ENCODE results near the gene MME. TPM values are rescaled to one million over a fixed set of nuclear protein-coding genes. Genes with fewer than 3 reads are reported as not detected.

Gene MME
- total RNA-seq, 1 donor from 2014 or later, result 66.3 TPM

- DNase-seq (ENCODE audit: low spot score) (no peak), ATAC-seq (no peak)
Observed at GRCh38 chr3:155230382-155230781, 150.3 kb downstream of the MME start.

DNA sequence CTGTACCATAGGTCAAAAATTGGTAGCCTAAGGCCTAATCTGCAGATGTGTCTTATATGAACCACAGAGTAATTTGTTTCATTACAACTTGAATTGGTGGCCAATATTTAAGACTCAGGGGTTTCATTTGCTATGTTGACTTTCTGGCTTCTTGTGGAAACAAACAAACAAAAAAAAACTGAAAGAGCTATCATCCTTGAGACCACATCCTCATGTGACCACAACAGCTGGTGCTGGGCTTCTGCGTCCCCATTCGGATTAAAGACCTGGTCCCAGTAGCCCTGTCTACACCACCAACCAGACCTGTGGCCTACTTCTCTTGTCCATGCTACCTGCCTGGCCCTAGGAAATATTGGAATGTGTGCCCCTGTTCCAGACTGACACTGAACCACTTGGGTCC lies 151.7 kb downstream of the MME start:
- ATAC-seq, result no peak
- no peak for DNase-seq (ENCODE audit: low spot score)

- ATAC-seq, result peak; percentile 93
- DNase-seq (ENCODE audit: low spot score), result peak; percentile 88
Observed at GRCh38 chr3:155232605-155233004, 152.5 kb downstream of the MME start.

GRCh38 chr3:155233213-155233612 lies 153.1 kb downstream of the MME start:
- peak; percentile 80 for DNase-seq (ENCODE audit: low spot score)
- peak; percentile 78 for ATAC-seq

Other genes with a start within 250 kb of the MME start
- gene STRIT1, start 213.4 kb downstream of the MME start, total RNA-seq, result not detected